Liver (tissue), 9 donors: ENCODE measurements around the gene AGO1. TPM values are rescaled to one million over a fixed set of nuclear protein-coding genes. Genes with fewer than 3 reads are reported as not detected.

ENCODE experiments used
- DNase-seq: peaks from one replicate; pipeline ENCODE4 v3.0.0-alpha.2; 2017; ENCODE audit warnings: low spot score
- H3K27ac ChIP-seq, 2 donors: one replicate each; pipeline ENCODE4 v1.7.0; 2013; ENCODE audit warnings: inconsistent platforms in 2 of 2, low read length in 2 of 2, control low read depth in 1 of 2, low read depth in 1 of 2, mild to moderate bottlenecking in 1 of 2
- H3K27me3 ChIP-seq, 4 donors: one replicate each; pipeline versions ENCODE4 v1.6.1 to v1.7.0; 2013; ENCODE audit warnings: low read length in 3 of 4, inconsistent platforms in 1 of 4, mild to moderate bottlenecking in 1 of 4, moderate library complexity in 1 of 4; ENCODE audit not compliant: control insufficient read depth in 4 of 4, insufficient read depth in 4 of 4
- H3K36me3 ChIP-seq, 4 donors: one replicate each; pipeline versions ENCODE4 v1.6.1 to v1.7.0; 2013; ENCODE audit warnings: low read length in 3 of 4, mild to moderate bottlenecking in 3 of 4, low read depth in 1 of 4, moderate library complexity in 1 of 4; ENCODE audit not compliant: control insufficient read depth in 4 of 4, insufficient read depth in 3 of 4
- H3K4me1 ChIP-seq, 4 donors: one replicate each; pipeline versions ENCODE4 v1.6.1 to v1.7.0; 2013; ENCODE audit warnings: low read length in 3 of 4, mild to moderate bottlenecking in 3 of 4, moderate library complexity in 1 of 4; ENCODE audit not compliant: control insufficient read depth in 4 of 4, insufficient read depth in 4 of 4
- H3K4me3 ChIP-seq, 3 donors: one replicate each; pipeline versions ENCODE4 v1.6.1 to v1.7.0; 2013; ENCODE audit warnings: low read length in 3 of 3, control low read depth in 1 of 3, low read depth in 1 of 3, mild to moderate bottlenecking in 1 of 3
- H3K9ac ChIP-seq, 2 donors: one replicate each; pipeline ENCODE4 v1.7.0; 2013; ENCODE audit warnings: low read length in 2 of 2, mild to moderate bottlenecking in 2 of 2, moderate library complexity in 2 of 2, control low read depth in 1 of 2, low read depth in 1 of 2
- H3K9me3 ChIP-seq, 4 donors: one replicate each; pipeline versions ENCODE4 v1.6.1 to v1.7.0; 2013; ENCODE audit warnings: low read length in 3 of 4; ENCODE audit not compliant: control insufficient read depth in 4 of 4
- CTCF ChIP-seq: fragments of 150-350 bp; IDR thresholded peaks from 2 replicates; pipeline ENCODE4 v1.5.1; 2017; ENCODE audit warnings: improper control_type of control experiment, low read depth, low read length; ENCODE audit not compliant: missing input control
- EGR1 ChIP-seq, 2 donors: IDR thresholded peaks; 2 replicates each; pipeline ENCODE4 v1.6.1; 2016 to 2018; ENCODE audit warnings: antibody characterized with exemption in 2 of 2, low read depth in 2 of 2
- FOXA2 ChIP-seq: IDR thresholded peaks from 2 replicates; pipeline ENCODE4 v1.6.1; 2016; ENCODE audit warnings: antibody characterized with exemption
- GABPA ChIP-seq, 2 donors: IDR thresholded peaks in 1 of 2; conservative IDR thresholded peaks in 1 of 2; 2 replicates each; pipeline ENCODE4 v1.6.1; 2016; ENCODE audit warnings: antibody characterized with exemption in 2 of 2, mild to moderate bottlenecking in 1 of 2, moderate library complexity in 1 of 2
- HNF4A ChIP-seq, 2 donors: conservative IDR thresholded peaks; 2 replicates each; pipeline ENCODE4 v1.6.1; 2016; ENCODE audit warnings: antibody characterized with exemption in 2 of 2, mild to moderate bottlenecking in 2 of 2
- HNF4G ChIP-seq: IDR thresholded peaks from 2 replicates; pipeline ENCODE4 v1.6.1; 2016; ENCODE audit warnings: antibody characterized with exemption
- MAX ChIP-seq: IDR thresholded peaks from 2 replicates; pipeline ENCODE4 v1.6.1; 2016; ENCODE audit warnings: antibody characterized with exemption
- RAD21 ChIP-seq, 2 donors: IDR thresholded peaks; 2 replicates each; pipeline ENCODE4 v1.6.1; 2016; ENCODE audit warnings: antibody characterized with exemption in 2 of 2, mild to moderate bottlenecking in 2 of 2
- REST ChIP-seq: IDR thresholded peaks from 2 replicates; pipeline ENCODE4 v1.6.1; 2016; ENCODE audit warnings: antibody characterized with exemption, mild to moderate bottlenecking
- RXRA ChIP-seq, 2 donors: IDR thresholded peaks; 2 replicates each; pipeline ENCODE4 v1.6.1; 2017 to 2018; ENCODE audit warnings: antibody characterized with exemption in 2 of 2, mild to moderate bottlenecking in 1 of 2
- SP1 ChIP-seq: IDR thresholded peaks from 2 replicates; pipeline ENCODE4 v1.6.1; 2018; ENCODE audit warnings: antibody characterized with exemption, mild to moderate bottlenecking
- TAF1 ChIP-seq: conservative IDR thresholded peaks from 2 replicates; pipeline ENCODE4 v1.6.1; 2016; ENCODE audit warnings: antibody characterized with exemption, mild to moderate bottlenecking
- YY1 ChIP-seq: IDR thresholded peaks from 2 replicates; pipeline ENCODE4 v1.6.1; 2016; ENCODE audit warnings: antibody characterized with exemption, mild to moderate bottlenecking
- WGBS: extraction: QIAGEN DNeasy Blood & Tissue Kit; methylation state at CpG from one replicate; pipeline ENCODE4 v1.1.7; 2013; 5-methylcytosine and 5-hydroxymethylcytosine counted together
- polyA plus RNA-seq, 2 donors: library from polyadenylated mRNA; stranded (reverse) in 1 of 2; unstranded in 1 of 2; fragments of 200-250 nt in 1 of 2; fragments of >200 nt in 1 of 2; fragmentation: Nextera tagmentation in 1 of 2; extraction: Ambion mirVana in 1 of 2; gene quantifications; one replicate each; pipeline versions ENCODE4 v1.2.1 to v1.2.3, GENCODE V29; 2013 to 2015
- total RNA-seq, 2 donors: library from RNA; depleted of rRNA; stranded (reverse); fragments of >200 nt; gene quantifications; one replicate each; pipeline ENCODE4 v1.2.3, GENCODE V29; 2014
- donor health status: healthy.
- donor health status: healthy.
- donor health status: healthy.
- donor health status: healthy.
- donor health status: healthy.

Gene AGO1
- total and polyA plus RNA-seq, 4 donors, result 1.5 to 11.3 (median 4.9) TPM

- peak; percentile 88 for TF ChIP-seq YY1
- no peak for TF ChIP-seq CTCF
- TF ChIP-seq GABPA (IDR thresholded peaks at IDR 0.05 in 1 of 2, conservative IDR thresholded peaks at IDR 0.05 in 1 of 2), result peak; percentile 63 to 76
- no peak for TF ChIP-seq HNF4G
- peak in 1 of 2 donors; percentile 5 for TF ChIP-seq HNF4A (conservative IDR thresholded peaks at IDR 0.05)
- no peak for TF ChIP-seq RAD21 (IDR thresholded peaks at IDR 0.05)
- no peak for TF ChIP-seq SP1
- TF ChIP-seq EGR1 (IDR thresholded peaks at IDR 0.05; ENCODE audit: low read depth in 2 of 2), result peak in 1 of 2 donors; percentile 14
- Histone ChIP-seq H3K9ac (peak within 1 kb of the TSS; percentile 88 to 94), H3K9me3 (no peaks in the 10 kb centered on the region), H3K36me3 (no peaks in the 10 kb centered on the region), H3K4me3 (peak within 1 kb of the TSS; percentile 76 to 79 (median 76)), H3K4me1 (peaks cover 3 to 40% (median 20%) of the 10 kb centered on the region in 4 donors), H3K27ac (peak within 1 kb of the TSS; percentile 91 to 93), H3K27me3 (no peaks in the 10 kb centered on the region)
- peak; percentile 75 for DNase-seq
- WGBS, result under 1% methylated on average over 112 of the region's 112 CpGs
Observed at GRCh38 chr1:35930593-35931445, 47.8 kb downstream of the AGO1 start, which contains the start of gene AGO3. Gene AGO3, plus strand, starts transcription at chr1:35931105. Its CDS starts 322 bp downstream, at chr1:35931427.

GRCh38 chr1:35931446-35932157 is 48.6 kb downstream of the AGO1 start:
- Histone ChIP-seq H3K4me3 (peak overlapping the region; percentile 68 to 76 (median 76)), H3K27ac (peak overlapping the region; percentile 91 to 93), H3K9ac (peak overlapping the region; percentile 74 to 94), H3K4me1 (peaks cover 3 to 40% (median 22%) of the 10 kb centered on the region in 4 donors), H3K9me3 (no peaks in the 10 kb centered on the region), H3K27me3 (no peaks in the 10 kb centered on the region), H3K36me3 (no peaks in the 10 kb centered on the region)
- no peak for TF ChIP-seq MAX
- DNase-seq, result peak; percentile 41
- WGBS, result under 1% methylated on average over 28 of the region's 28 CpGs

- H3K27ac ChIP-seq, result peak overlapping the region in 1 of 2 donors; percentile 93
- no peak for DNase-seq
- WGBS, result 54% methylated on average over 7 of the region's 7 CpGs
- H3K9ac ChIP-seq, result peak overlapping the region in 1 of 2 donors; percentile 74
- H3K4me3 ChIP-seq, result peak overlapping the region; percentile 68 to 76 (median 76)
- no peaks in the 10 kb centered on the region for H3K36me3 ChIP-seq
- H3K27me3 ChIP-seq, result no peaks in the 10 kb centered on the region
- H3K9me3 ChIP-seq, result no peaks in the 10 kb centered on the region
- peaks cover 3 to 40% (median 22%) of the 10 kb centered on the region in 4 donors for H3K4me1 ChIP-seq
- TF ChIP-seq CTCF (no peak), HNF4A (conservative IDR thresholded peaks at IDR 0.05) (no peak), YY1 (no peak), MAX (no peak), SP1 (no peak), TAF1 (no peak), FOXA2 (no peak), RXRA (IDR thresholded peaks at IDR 0.05) (no peak), REST (no peak)
Observed at GRCh38 chr1:35932158-35932636, 49.2 kb downstream of the AGO1 start.
